ENCODE measurements around the gene DNAJB6.

Gene DNAJB6

GRCh38 chr7:157466867-157467261 is 130.1 kb downstream of the DNAJB6 start:
- no peak for DNase-seq (ENCODE audit: low spot score)
